Esophagus (tissue), 2 donors: ENCODE results near the gene CNOT11. TPM values are rescaled to one million over a fixed set of nuclear protein-coding genes. Genes with fewer than 3 reads are reported as not detected.
"Not testable (repeated sequence)": the region's sequence is repeated elsewhere in the genome, so short reads cannot be mapped to it uniquely, and the experiment has no call there.

Source experiments
- H3K27ac ChIP-seq, 2 donors: one replicate each; pipeline ENCODE4 v1.5.1; 2013; ENCODE audit warnings: low read depth in 2 of 2, mild to moderate bottlenecking in 2 of 2, inconsistent platforms in 1 of 2, low read length in 1 of 2, moderate library complexity in 1 of 2
- H3K27me3 ChIP-seq, 2 donors: one replicate each; pipeline ENCODE4 v1.6.1; 2013; ENCODE audit warnings: low read length in 2 of 2, control low read depth in 1 of 2, mild to moderate bottlenecking in 1 of 2; ENCODE audit not compliant: insufficient read depth in 2 of 2, control insufficient read depth in 1 of 2
- H3K36me3 ChIP-seq, 2 donors: one replicate each; pipeline ENCODE4 v1.6.1; 2013; ENCODE audit warnings: low read length in 1 of 2; ENCODE audit not compliant: control insufficient read depth in 2 of 2, insufficient read depth in 2 of 2
- H3K4me1 ChIP-seq, 2 donors: one replicate each; pipeline ENCODE4 v1.6.1; 2013; ENCODE audit warnings: low read length in 1 of 2; ENCODE audit not compliant: control insufficient read depth in 2 of 2, insufficient read depth in 2 of 2
- H3K4me3 ChIP-seq, 2 donors: one replicate each; pipeline ENCODE4 v1.5.1; 2013; ENCODE audit warnings: low read length in 2 of 2, mild to moderate bottlenecking in 2 of 2, low read depth in 1 of 2, moderate library complexity in 1 of 2
- H3K9me3 ChIP-seq, 2 donors: one replicate each; pipeline ENCODE4 v1.6.1; 2013; ENCODE audit warnings: mild to moderate bottlenecking in 2 of 2, low read depth in 1 of 2, low read length in 1 of 2, moderate library complexity in 1 of 2; ENCODE audit not compliant: control insufficient read depth in 2 of 2, insufficient read depth in 1 of 2
- WGBS, 2 donors: extraction: QIAGEN DNeasy Blood & Tissue Kit; methylation state at CpG; one replicate each; pipeline ENCODE4 v1.1.7; 2013; 5-methylcytosine and 5-hydroxymethylcytosine counted together
- polyA plus RNA-seq, 2 donors: library from polyadenylated mRNA; stranded (reverse); fragments of 200-250 nt; gene quantifications; one replicate each; pipeline ENCODE4 v1.2.3, GENCODE V29; 2013
- donor health status: healthy with polysubstance abuse.
- donor health status: Bipolar disorder and iron deficiency.

CNOT11 gene
- polyA plus RNA-seq, 2 donors, result 14.7 to 25.4 TPM

DNA sequence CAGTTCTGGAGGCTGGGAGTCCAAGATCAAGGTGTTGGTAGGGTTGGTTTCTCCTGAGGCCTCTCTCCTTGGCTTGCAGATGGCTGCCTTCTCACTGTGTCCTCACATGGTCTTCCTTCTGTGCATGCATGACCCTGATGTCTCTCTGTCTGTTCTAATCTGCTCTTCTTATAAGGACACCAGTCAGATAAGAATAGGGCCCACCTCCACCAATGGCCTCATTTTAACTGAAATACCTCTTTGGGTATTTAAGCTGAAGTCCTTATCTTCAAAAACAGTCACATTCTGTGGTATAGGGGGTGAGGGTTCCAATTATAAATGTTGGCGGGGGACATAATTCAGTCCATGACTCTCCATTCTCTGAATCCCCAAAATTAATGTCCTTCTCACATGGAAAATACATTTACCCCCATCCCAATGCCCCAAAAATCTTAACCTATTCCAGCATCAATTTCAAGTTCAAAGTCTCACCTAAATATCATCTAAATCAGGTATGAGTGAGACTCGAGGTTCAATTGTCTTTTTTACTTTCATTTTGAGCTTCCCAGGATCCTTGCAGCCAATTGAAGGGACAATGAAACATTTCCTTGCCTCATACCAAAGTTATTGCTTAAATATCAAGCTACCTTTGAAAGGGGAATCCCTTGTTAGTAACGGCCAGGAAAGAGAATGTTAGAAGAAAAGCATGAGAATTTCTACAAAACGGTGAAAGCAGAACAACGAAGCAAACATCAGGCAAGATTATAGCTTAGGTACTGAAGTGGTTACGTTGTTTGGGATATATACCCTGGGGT is 20.6 kb upstream of the CNOT11 start:
- Histone ChIP-seq H3K4me3 (no peak overlapping the region), H3K27me3 (no peaks in the 10 kb centered on the region), H3K27ac (no peak overlapping the region), H3K9me3 (no peaks in the 10 kb centered on the region), H3K4me1 (no peaks in the 10 kb centered on the region), H3K36me3 (no peaks in the 10 kb centered on the region)
- WGBS, 2 donors, result 84 to 89% methylated on average over 6 of the region's 6 CpGs

DNA sequence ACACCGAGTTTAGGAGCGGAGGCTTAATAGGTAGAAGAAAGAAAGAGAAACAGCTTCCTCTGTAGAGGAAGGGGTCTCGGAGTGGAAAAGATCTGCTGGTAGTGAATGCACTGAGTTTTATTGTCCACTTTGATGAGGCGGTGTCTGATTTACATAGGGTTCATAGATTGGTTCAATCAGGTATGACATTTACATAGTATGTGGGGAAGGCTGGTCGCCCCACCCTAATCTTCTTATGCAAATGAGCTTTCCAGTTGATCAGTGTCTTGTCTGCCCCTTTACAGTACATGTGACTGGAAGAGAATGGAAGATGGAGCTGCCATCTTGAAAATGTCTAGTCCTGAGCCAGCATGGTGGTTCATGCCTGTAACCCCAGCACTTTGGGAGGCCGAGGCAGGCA is 19.9 kb upstream of the CNOT11 start:
- no peak overlapping the region for H3K4me3 ChIP-seq

DNA sequence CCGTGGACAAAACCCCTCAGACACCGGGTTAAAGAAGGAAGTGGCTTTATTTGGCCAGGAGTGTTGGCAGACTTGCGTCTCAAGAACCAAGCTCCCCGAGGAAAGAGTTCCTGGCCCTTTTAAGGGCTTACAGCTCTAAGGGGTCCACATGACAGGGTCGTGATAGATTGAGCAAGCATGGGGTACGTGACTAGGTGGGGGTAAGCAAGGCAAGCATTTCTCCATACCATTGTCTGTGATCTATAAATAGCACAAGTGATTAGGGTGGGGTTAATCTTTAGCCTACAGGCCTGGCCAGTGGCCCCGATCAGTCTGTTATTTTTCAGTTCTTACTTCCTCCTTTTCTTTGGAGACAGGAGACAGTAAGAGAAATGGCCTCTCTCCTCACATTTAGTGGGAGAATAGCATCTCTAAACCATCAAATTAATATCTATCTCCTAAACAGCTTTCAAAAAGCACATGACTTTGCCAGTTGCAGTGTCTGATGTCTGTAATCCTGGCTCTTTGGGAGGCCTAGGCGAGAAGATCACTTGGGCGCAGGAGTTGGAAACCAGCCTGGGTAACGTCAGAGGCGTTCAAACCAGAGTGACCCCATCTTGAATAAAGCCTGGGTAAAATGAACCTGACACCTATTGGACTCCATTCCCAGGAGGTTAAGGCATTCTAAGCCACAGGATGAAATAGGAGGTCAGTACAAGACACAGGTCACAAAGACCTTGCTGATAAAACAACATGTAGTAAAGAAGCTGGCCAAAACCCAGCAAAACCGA is 18.3 kb upstream of the CNOT11 start:
- H3K4me1 ChIP-seq, result no peaks in the 10 kb centered on the region
- H3K4me3 ChIP-seq, result no peak overlapping the region
- H3K9me3 ChIP-seq, result no peaks in the 10 kb centered on the region
- H3K27ac ChIP-seq, result no peak overlapping the region
- H3K36me3 ChIP-seq, result no peaks in the 10 kb centered on the region
- WGBS, 2 donors, result 56 to 59% methylated on average over 12 of the region's 12 CpGs
- H3K27me3 ChIP-seq, result no peaks in the 10 kb centered on the region

More for the DNA sequence above, 19.9 kb upstream of the CNOT11 start:
- no peaks in the 10 kb centered on the region for H3K4me1 ChIP-seq
- H3K27ac ChIP-seq, result no peak overlapping the region
- H3K36me3 ChIP-seq, result no peaks in the 10 kb centered on the region
- WGBS, 2 donors, result 93 to 96% methylated on average over 6 of the region's 6 CpGs
- no peaks in the 10 kb centered on the region for H3K9me3 ChIP-seq
- no peaks in the 10 kb centered on the region for H3K27me3 ChIP-seq

DNA sequence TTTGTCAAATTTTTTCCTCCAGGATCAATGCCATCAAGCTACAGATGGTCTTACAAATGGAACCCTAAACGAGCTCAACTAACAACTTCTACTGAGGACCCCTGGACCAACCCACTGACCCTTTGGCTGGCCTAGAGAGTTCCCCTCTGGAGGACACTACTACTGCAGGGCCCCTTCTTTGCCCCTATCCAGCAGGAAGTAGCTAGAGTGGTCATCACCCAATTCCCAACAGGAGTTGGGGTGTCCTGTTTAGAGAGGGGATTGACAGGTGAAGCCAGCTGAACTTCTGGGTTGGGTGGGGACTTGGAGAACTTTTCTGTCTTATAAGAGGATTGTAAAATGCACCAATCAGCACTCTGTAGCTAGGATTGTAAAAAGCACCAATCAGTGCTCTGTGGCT is 16.7 kb upstream of the CNOT11 start:
- peak overlapping the region in 1 of 2 donors; percentile 42 for H3K27ac ChIP-seq
- not testable (repeated sequence) for H3K9me3 ChIP-seq, H3K4me1 ChIP-seq

DNA sequence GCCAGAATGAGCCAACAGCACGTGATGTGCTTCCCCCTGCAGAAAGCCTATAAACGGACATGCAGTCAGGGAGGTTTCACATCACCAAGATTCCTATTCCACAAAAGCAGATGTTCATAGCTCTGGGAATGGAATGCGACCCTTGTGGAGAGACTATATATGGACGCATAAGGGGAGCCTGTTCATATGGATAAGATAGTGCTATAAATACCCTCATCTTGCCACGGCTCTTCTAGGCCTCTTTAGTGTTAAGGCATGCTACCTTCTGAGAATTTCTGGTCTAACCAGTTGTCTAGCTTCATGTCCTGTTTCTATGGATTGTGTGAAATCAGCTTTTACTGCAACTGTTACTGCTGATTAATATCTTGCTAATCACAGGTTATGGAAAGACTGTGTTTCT is 14.7 kb upstream of the CNOT11 start:
- H3K4me3 ChIP-seq, H3K27ac ChIP-seq, H3K27me3 ChIP-seq, H3K9me3 ChIP-seq, H3K4me1 ChIP-seq, H3K36me3 ChIP-seq: not testable (repeated sequence)
- 63 to 70% methylated on average over 5 of the region's 5 CpGs for WGBS, 2 donors

More for the DNA sequence above, 16.7 kb upstream of the CNOT11 start:
- not testable (repeated sequence) for H3K27me3 ChIP-seq, H3K4me3 ChIP-seq, H3K36me3 ChIP-seq
- WGBS, 2 donors, result 86 to 92% methylated on average over 1 of the region's 1 CpG

DNA sequence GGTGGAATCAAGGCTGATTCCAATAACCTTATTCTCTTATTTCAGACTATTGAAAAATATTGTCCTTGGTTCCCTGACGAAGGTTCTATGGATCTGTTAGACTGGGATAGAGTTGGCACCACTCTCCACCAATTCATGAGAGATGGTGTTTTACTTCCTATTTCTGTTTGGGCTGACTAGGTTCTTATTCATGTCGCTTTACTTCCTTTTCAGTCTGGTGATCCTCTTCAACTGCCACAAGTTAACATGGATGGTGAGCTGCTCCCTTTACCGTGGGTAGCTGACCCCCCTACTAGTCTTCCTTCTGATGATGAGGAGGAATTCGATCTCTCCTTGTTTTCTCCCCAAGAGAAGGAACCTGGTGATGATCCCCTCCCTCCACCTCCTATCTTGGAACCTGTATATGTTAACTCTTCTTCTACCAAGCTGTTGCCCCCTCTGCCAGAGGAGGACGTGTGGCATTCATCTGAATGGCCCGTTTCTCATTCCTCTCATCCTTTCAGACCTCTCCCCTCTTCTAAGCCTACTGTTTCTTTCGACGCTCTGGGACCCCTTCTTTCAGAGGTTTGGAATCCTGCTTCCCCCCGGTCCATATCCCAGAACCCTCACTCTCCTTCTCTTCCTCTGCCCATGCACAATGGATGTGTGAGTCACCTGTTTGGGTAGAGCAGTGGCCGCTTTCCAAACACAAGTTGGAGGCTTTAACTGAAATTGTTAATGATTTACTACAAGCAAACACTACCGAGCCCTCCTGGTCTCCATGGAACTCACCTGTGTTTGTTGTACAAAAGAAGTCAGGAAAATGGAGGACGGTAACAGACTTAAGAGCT is 13.5 kb upstream of the CNOT11 start:
- Histone ChIP-seq H3K4me3 (no peak overlapping the region), H3K36me3 (no peaks in the 10 kb centered on the region), H3K27ac (peak overlapping the region in 1 of 2 donors; percentile 41), H3K4me1 (no peaks in the 10 kb centered on the region), H3K9me3 (no peaks in the 10 kb centered on the region), H3K27me3 (no peaks in the 10 kb centered on the region)
- 62 to 67% methylated on average over 12 of the region's 12 CpGs for WGBS, 2 donors

DNA sequence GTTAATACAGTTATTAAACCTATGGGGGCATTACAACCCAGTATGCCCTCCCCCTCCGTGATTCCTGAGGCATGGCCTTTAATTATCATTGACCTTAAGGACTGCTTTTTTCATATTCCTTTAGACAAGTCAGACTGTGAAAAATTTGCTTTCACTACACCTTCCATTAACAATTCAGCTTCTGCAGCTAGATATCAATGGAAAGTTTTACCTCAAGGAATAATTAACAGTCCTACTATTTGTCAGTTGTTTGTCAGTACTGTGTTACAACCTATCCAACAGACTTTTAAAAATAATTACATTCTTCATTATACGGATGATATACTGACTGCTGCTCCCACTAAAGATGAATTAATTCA is 12.9 kb upstream of the CNOT11 start:
- not testable (repeated sequence) for H3K27ac ChIP-seq, H3K9me3 ChIP-seq, H3K36me3 ChIP-seq, H3K27me3 ChIP-seq, H3K4me1 ChIP-seq, H3K4me3 ChIP-seq
- 47 to 60% methylated on average over 2 of the region's 2 CpGs for whole genome bisulfite sequencing, 2 donors

DNA sequence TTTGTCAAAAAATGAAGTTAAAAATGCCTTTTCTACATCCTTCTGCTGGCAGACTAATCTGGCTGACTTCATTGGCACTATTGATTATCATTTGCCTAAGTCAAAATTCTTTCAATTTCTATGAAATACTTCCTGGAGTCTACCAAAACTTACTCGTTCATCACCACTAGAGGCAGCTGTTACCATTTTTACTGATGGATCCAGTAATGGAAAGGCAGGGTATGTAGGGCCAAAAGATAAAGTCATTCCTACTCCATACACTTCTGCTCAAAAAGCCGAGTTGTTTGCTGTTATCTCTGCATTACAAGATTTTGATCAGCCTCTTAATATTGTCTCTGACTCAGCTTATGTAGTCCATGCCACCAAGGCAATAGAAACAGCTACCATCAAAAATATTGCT is 12.0 kb upstream of the CNOT11 start:
- WGBS, 2 donors, result 11 to 25% methylated on average over 2 of the region's 2 CpGs
- not testable (repeated sequence) for H3K27ac ChIP-seq, H3K4me1 ChIP-seq

DNA sequence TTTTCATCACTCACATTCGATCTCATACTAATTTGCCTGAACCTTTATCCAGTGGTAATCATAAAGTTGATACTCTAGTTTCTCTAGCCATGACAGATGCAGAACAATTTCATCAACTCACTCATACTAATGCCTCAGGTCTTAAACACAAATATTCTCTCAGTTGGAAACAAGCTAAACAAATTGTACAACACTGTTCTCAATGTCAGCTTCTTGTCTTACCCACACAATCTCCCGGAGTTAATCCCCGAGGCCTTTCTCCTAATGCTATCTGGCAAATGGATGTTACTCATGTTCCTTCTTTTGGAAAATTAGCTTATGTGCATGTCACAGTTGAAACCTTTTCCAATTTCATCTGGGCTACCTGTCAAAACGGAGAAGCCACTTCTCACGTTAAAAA is 11.5 kb upstream of the CNOT11 start:
- Histone ChIP-seq H3K27me3 (no peaks in the 10 kb centered on the region), H3K9me3 (no peaks in the 10 kb centered on the region), H3K36me3 (no peaks in the 10 kb centered on the region), H3K4me3 (no peak overlapping the region), H3K4me1 (no peaks in the 10 kb centered on the region), H3K27ac (no peak overlapping the region)
- WGBS, 2 donors, result 43 to 46% methylated on average over 5 of the region's 5 CpGs

More for the DNA sequence above, 12.0 kb upstream of the CNOT11 start:
- H3K4me3 ChIP-seq, H3K9me3 ChIP-seq, H3K36me3 ChIP-seq, H3K27me3 ChIP-seq: not testable (repeated sequence)
